Cardiac ventricle fibroblast (primary cell): ENCODE results near the gene ADH6. TPM values are rescaled to one million over a fixed set of nuclear protein-coding genes. Genes with fewer than 3 reads are reported as not detected.

Experiments
- total RNA-seq: library from RNA; depleted of rRNA; stranded (reverse); fragments of >200 nt; gene quantifications from 2 replicates; pipeline ENCODE4 v1.2.3, GENCODE V29; 2015

Gene ADH6
- 0.56 TPM in 1 of 2 replicates, not detected in the other for total RNA-seq

DNA sequence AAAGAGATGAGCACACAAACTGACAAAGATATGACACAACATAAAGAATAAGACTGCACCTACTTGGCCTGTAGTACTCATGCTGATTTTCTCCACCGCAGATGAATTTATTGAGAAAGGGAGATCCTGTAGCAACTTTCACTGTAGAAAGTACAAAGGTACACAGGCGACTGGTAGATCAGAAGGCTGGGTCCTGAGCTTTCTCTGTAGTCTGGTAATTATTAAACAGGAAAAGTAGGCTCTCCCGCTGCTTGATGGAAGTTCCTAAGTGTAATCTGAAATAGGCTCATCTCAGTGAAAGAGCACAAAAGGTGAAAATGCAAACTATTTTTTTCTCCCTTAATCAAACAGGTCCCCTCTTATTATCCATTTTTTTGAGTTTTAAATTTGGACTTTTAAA, at the start of gene ADH6:
ADH6 (minus strand) TSS at position 175 of the 400 bp plus-strand sequence; CDS start at position 81, 94 bp downstream.

Other genes starting within 250 kb of the ADH6 start
- 25.8 and 27.6 TPM in 2 replicates for gene METAP1, start 223.5 kb downstream of the ADH6 start, total RNA-seq
- 151 and 168 TPM in 2 replicates for gene ADH5, start 130.5 kb downstream of the ADH6 start, total RNA-seq
- gene ADH4, start 74.9 kb downstream of the ADH6 start, total RNA-seq, result not detected in 2 replicates
- not detected in 2 replicates for gene ADH1A, start 71.7 kb upstream of the ADH6 start, total RNA-seq
- 632 and 682 TPM in 2 replicates for gene ADH1B, start 102.2 kb upstream of the ADH6 start, total RNA-seq
- 3.7 and 6.1 TPM in 2 replicates for gene ADH1C, start 133.5 kb upstream of the ADH6 start, total RNA-seq
- not detected in 2 replicates for gene ADH7, start 216.1 kb upstream of the ADH6 start, total RNA-seq